Natural killer cell (primary cell): Measurements from ENCODE around the gene FPR2. TPM values are rescaled to one million over a fixed set of nuclear protein-coding genes. Genes with fewer than 3 reads are reported as not detected.

Source experiments
- ATAC-seq, 3 donors: fragments of 150-1000 bp in 2 of 3; fragments of 200-7000 bp in 1 of 3; cut with Tn5 transposase; 1 replicate in 1 of 3; 2 replicates in 2 of 3; pipeline ENCODE4 v1.10.0; 2021; ENCODE audit warnings: mild to moderate bottlenecking in 2 of 3, moderate library complexity in 2 of 3
- DNase-seq, 2 donors: peaks; one replicate each; pipeline versions ENCODE4 v3.0.0 to v3.0.0-alpha.2; 2013 to 2021; ENCODE audit warnings: mixed read lengths in 1 of 2
- H3K27ac ChIP-seq: one replicate; pipeline ENCODE4 v1.5.1; 2013; ENCODE audit warnings: mild to moderate bottlenecking, low read length
- H3K27me3 ChIP-seq: one replicate; pipeline ENCODE4 v1.6.1; 2013; ENCODE audit warnings: low read length; ENCODE audit not compliant: control insufficient read depth, insufficient read depth
- H3K36me3 ChIP-seq: one replicate; pipeline ENCODE4 v1.6.1; 2013; ENCODE audit warnings: low read length; ENCODE audit not compliant: control insufficient read depth, insufficient read depth
- H3K4me1 ChIP-seq: one replicate; pipeline ENCODE4 v1.6.1; 2013; ENCODE audit warnings: low read length; ENCODE audit not compliant: control insufficient read depth, insufficient read depth
- H3K4me3 ChIP-seq: one replicate; pipeline ENCODE4 v1.5.1; 2013; ENCODE audit warnings: low read length
- H3K9me3 ChIP-seq: one replicate; pipeline ENCODE4 v1.6.1; 2013; ENCODE audit warnings: low read length; ENCODE audit not compliant: control insufficient read depth, insufficient read depth
- H3K27ac Mint-ChIP-seq, 2 donors: one replicate each; pipeline ENCODE4 v1.8.0; 2022; ENCODE audit warnings: mild to moderate bottlenecking in 2 of 2, mixed read lengths in 2 of 2, moderate library complexity in 1 of 2
- H3K27me3 Mint-ChIP-seq, 2 donors: one replicate each; pipeline ENCODE4 v1.8.0; 2022; ENCODE audit warnings: low read depth in 2 of 2, mixed read lengths in 2 of 2
- H3K36me3 Mint-ChIP-seq: one replicate; pipeline ENCODE4 v1.8.0; 2022; ENCODE audit warnings: mixed read lengths
- H3K4me1 Mint-ChIP-seq, 2 donors: one replicate each; pipeline ENCODE4 v1.8.0; 2022; ENCODE audit warnings: mixed read lengths in 2 of 2
- H3K4me3 Mint-ChIP-seq: one replicate; pipeline ENCODE4 v1.8.0; 2022; ENCODE audit warnings: mild to moderate bottlenecking, moderate library complexity, mixed read lengths
- H3K9me3 Mint-ChIP-seq, 2 donors: one replicate each; pipeline ENCODE4 v1.8.0; 2022; ENCODE audit warnings: mixed read lengths in 2 of 2
- CTCF ChIP-seq: fragments of 200-600 bp; IDR thresholded peaks from one replicate; pipeline ENCODE4 v1.8.0; 2022; ENCODE audit warnings: antibody characterized with exemption
- WGBS: methylation state at CpG from one replicate; pipeline ENCODE4 v1.1.7; 2013; ENCODE audit warnings: missing lambda C conversion rate; ENCODE audit not compliant: insufficient coverage; 5-methylcytosine and 5-hydroxymethylcytosine counted together
- intact Hi-C: fragments of 100-400 bp; cut with micrococcal nuclease; formaldehyde crosslinking; loops from one replicate; pipeline ENCODE4 v1.14.2; 2022
- total RNA-seq, 4 donors: library from RNA; stranded (reverse); fragments of 120-200 nt in 1 of 4; gene quantifications; one replicate each; pipeline versions ENCODE4 v1.2.3 to v1.2.4, GENCODE V29; 2013 to 2022

The FPR2 gene
- total RNA-seq, 3 donors from 2014 or later (not counting 1 experiment from before 2014, with no cell fraction given) = 0.28 to 2.1 (median 0.59) TPM

GRCh38 chr19:51800473-51801244 lies 39.7 kb downstream of the FPR2 start:
- intact Hi-C loops = no loop called here
- no peak for TF ChIP-seq CTCF
- Histone ChIP-seq H3K27me3 (no peaks in the 10 kb centered on the region), H3K4me1 (peaks cover 4% of the 10 kb centered on the region), H3K9me3 (peaks cover 4% of the 10 kb centered on the region), H3K4me3 (no peak overlapping the region), H3K36me3 (no peaks in the 10 kb centered on the region), H3K27ac (no peak overlapping the region)
- peaks cover 0 to 14% of the 10 kb centered on the region in 2 donors for H3K27me3 Mint-ChIP-seq
- no peak overlapping the region for H3K27ac Mint-ChIP-seq
- no peak for ATAC-seq
- peaks cover 2% of the 10 kb centered on the region in 2 donors for H3K9me3 Mint-ChIP-seq
- no peak for DNase-seq
- WGBS = 84% methylated on average over 6 of the region's 7 CpGs
- no peaks in the 10 kb centered on the region for H3K36me3 Mint-ChIP-seq
- H3K4me3 Mint-ChIP-seq = no peak overlapping the region
- H3K4me1 Mint-ChIP-seq = no peaks in the 10 kb centered on the region

- Mint-ChIP-seq H3K9me3 (peaks cover 2% of the 10 kb centered on the region in 2 donors), H3K27me3 (no peaks in the 10 kb centered on the region), H3K4me1 (peaks cover 12 to 15% of the 10 kb centered on the region in 2 donors), H3K27ac (no peak overlapping the region), H3K36me3 (no peaks in the 10 kb centered on the region), H3K4me3 (no peak overlapping the region)
- intact Hi-C loops = no loop called here
- Histone ChIP-seq H3K9me3 (peaks cover 4% of the 10 kb centered on the region), H3K4me1 (peaks cover 10% of the 10 kb centered on the region), H3K36me3 (no peaks in the 10 kb centered on the region), H3K4me3 (no peak overlapping the region), H3K27ac (no peak overlapping the region), H3K27me3 (no peaks in the 10 kb centered on the region)
- no peak for TF ChIP-seq CTCF
- ATAC-seq (no peak), DNase-seq (no peak)
- WGBS = 38% methylated on average over 1 of the region's 2 CpGs
Measured at GRCh38 chr19:51802775-51803174, 41.8 kb downstream of the FPR2 start.

GRCh38 chr19:51803519-51803918 lies 42.5 kb downstream of the FPR2 start:
- DNase-seq (no peak), ATAC-seq (no peak)
- intact Hi-C loops = no loop called here
- H3K4me1 ChIP-seq = peaks cover 10% of the 10 kb centered on the region
- H3K4me1 Mint-ChIP-seq = peaks cover 15 to 18% of the 10 kb centered on the region in 2 donors
- no peaks in the 10 kb centered on the region for H3K36me3 Mint-ChIP-seq
- H3K4me3 ChIP-seq = no peak overlapping the region
- H3K9me3 Mint-ChIP-seq = peaks cover 0 to 2% of the 10 kb centered on the region in 2 donors
- no peak overlapping the region for H3K27ac ChIP-seq
- peaks cover 4% of the 10 kb centered on the region for H3K9me3 ChIP-seq
- H3K27ac Mint-ChIP-seq = no peak overlapping the region
- H3K4me3 Mint-ChIP-seq = no peak overlapping the region
- H3K27me3 Mint-ChIP-seq = no peaks in the 10 kb centered on the region
- no peak for TF ChIP-seq CTCF
- 66% methylated on average over 3 of the region's 4 CpGs for WGBS
- no peaks in the 10 kb centered on the region for H3K36me3 ChIP-seq
- H3K27me3 ChIP-seq = no peaks in the 10 kb centered on the region
